GM10847 (cell line): Measurements from ENCODE around the gene RPP25L.

ENCODE experiments used
- POLR2A ChIP-seq: IDR thresholded peaks from 2 replicates; pipeline ENCODE4 v1.6.1; 2011; ENCODE audit not compliant: insufficient read length; ENCODE audit errors: extremely low read depth

The RPP25L gene

DNA sequence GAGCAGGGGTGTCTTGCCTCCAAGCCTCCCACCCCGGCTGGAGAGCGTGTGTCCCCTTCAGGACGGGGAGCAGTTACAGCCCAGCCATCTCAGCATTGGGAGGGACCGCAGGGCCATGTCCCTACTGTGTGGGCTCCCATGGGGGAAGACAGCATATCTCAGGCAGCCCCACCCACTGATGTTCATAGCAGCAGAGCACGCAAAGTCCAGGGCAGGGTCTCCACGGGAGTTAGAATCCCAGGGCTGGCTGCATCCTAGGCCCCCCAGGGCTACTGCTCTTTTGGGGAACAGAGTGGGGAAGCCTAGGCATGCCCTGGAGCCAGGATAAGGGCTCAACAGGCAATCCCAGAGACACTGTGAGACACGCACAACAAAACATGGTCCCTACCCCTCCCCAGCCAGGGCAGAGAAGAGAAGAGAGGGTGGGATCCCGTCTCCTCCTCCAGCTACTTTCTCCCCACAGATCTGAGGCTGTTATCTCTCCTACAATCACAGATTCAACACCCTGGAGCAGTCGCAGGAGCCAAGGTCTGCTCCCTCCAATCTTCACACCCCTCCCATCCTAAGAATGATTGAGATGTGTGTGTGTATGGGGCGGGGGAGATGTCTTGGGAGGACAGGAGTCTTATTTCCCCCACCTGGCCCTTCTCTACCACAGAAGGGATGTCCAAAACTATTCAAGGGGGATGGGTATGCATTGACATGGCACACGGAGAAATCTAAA lies 25.8 kb downstream of the RPP25L start:
- TF ChIP-seq POLR2A = no peak

- TF ChIP-seq POLR2A = no peak
Measured at GRCh38 chr9:34584970-34585369, 26.9 kb downstream of the RPP25L start.

- no peak for TF ChIP-seq POLR2A
Measured at GRCh38 chr9:34582787-34583186, 29.1 kb downstream of the RPP25L start.

DNA sequence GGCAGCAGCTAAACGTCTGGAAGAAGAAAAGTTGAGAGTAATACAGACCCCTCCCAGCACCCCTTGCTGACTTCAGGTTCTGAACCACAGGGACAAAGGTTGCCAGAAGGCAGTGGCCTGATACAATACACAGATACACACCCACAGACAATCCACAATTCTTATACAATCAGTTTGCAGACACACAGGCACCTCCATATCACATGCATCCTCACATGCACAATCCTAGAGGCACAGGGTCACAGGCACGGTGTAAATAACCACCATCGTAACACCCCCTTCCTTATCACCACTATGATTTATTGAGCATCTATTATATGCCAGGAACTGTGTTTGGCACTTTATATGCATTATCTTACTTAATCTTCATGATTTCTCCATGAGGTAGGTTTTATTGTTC lies 30.6 kb downstream of the RPP25L start:
- TF ChIP-seq POLR2A = no peak

GRCh38 chr9:34580358-34580757 lies 31.5 kb downstream of the RPP25L start:
- no peak for TF ChIP-seq POLR2A

- TF ChIP-seq POLR2A = no peak
Measured at GRCh38 chr9:34579808-34580163, 32.1 kb downstream of the RPP25L start.

DNA sequence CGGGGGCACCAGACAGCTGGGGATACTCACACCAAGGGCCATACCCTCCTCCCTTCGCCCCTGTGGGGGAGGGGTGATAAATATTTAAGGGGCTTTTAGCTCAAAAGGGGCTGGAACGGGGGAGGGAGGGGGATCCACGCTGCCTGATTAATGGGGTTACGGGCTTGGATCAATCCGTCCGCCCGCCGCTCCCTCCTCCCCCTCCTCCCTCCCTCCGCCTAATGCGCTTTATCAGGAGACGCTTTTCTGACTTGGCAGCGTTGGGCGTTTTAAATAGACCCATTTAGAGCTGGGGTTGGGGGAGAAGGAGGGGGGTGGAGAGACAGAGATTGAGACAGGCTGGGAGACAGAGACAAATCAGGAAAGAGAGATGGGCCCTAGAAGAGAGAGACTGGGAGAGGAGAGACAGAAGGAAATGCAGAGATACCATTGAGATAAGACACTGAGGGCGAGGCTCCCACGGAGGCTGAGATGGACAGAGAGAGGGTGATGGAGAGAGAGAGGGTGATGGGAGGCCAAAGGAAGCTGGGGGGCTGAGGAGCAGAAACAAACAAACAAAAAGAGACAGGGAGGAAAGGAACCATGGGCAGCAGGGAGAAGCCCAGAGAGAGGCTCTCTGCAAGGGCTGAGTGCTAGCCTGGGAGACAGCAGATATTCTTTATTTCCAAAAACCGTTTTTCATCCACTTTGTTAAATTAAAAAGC lies 32.6 kb downstream of the RPP25L start:
- no peak for TF ChIP-seq POLR2A

DNA sequence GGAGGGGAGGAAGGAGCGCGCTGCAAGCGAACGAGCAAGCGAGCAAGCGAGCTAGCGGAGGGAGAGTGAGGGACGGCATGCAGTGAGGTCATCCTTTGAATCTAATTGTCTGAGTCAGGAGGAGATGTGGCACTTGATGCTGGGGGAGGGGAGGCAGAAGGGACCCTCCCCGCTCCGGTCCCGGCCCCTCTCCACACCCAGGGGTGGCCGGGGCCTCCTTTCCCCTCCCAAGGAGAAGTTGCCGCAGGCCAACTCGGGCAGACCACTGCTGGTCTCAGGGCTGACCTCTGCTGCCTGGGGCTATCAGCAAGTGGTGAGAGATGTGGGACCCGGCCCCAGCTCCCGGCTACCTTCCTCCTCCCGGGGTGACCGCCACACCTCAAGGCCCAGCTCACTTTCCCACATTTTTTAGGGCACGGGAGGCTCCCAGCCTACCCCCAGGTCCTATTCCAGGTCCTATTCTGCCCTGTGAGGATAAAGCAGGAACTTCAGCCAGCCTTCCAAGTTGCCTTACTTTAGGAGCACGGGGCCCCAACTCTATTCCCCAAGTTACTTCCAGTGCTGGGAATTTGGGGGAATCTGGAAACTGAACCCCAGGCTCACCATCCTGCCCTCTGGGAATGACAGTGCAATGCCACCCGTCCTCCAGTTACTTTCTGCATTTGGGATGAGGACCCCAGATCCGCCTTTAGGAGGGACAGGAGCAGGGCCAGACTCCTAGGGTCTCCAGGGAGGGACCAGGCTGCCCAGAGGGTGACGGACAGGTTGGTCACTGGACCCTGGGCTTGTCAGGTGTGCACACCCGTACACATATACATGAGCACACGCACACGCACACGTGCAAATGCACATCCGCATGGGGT lies 33.4 kb downstream of the RPP25L start:
- TF ChIP-seq POLR2A = no peak

GRCh38 chr9:34577400-34578240 lies 34.3 kb downstream of the RPP25L start:
- TF ChIP-seq POLR2A = no peak

- no peak for TF ChIP-seq POLR2A
Measured at GRCh38 chr9:34576597-34577399, 35.1 kb downstream of the RPP25L start.

- no peak for TF ChIP-seq POLR2A
Measured at GRCh38 chr9:34575862-34576596, 35.9 kb downstream of the RPP25L start.

- TF ChIP-seq POLR2A = no peak
Measured at GRCh38 chr9:34575241-34575640, 36.7 kb downstream of the RPP25L start.

DNA sequence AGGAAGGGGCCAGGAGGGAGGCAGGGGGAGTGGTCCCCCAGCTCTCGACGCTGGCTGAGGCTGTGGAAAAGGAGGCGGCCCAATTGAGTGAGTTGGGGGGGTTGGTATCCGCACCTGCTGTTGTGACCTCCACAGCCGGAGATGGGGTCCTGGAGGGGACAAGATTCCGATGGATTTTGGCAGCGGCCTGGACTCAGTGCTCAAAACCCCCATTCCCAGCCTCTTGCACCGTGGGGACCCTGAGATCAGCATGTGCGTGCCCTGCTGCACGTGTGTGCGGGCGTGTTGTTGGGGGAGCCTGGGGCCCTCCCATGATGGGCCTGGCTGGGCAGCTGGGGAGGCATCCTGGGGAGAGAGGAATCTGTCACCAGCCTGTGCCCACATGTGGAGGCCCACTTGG lies 37.3 kb downstream of the RPP25L start:
- no peak for TF ChIP-seq POLR2A
